Neural progenitor cell (in vitro differentiated cells): ENCODE data around the gene PHF14. TPM values are rescaled to one million over a fixed set of nuclear protein-coding genes. Genes with fewer than 3 reads are reported as not detected.

Source experiments
- DNase-seq: peaks from one replicate; pipeline ENCODE4 v3.0.0-alpha.2; 2016; ENCODE audit warnings: low spot score
- H2AFZ ChIP-seq: fragments of 200-600 bp; sonication (generic); replicated peaks from 2 replicates; pipeline ENCODE4 v1.6.1; 2016; ENCODE audit warnings: antibody characterized with exemption
- H3F3A ChIP-seq: fragments of 200-600 bp; sonication (generic); 2 replicates; pipeline ENCODE4 v1.6.1; 2016; ENCODE audit warnings: antibody characterized with exemption, low read depth
- H3K27ac ChIP-seq: fragments of 200-600 bp; sonication (generic); 2 replicates; pipeline ENCODE4 v1.5.1; 2016; ENCODE audit warnings: mild to moderate bottlenecking
- H3K27me3 ChIP-seq: fragments of 200-600 bp; sonication (generic); 2 replicates; pipeline ENCODE4 v1.6.1; 2016; ENCODE audit warnings: mild to moderate bottlenecking, moderate library complexity
- H3K36me3 ChIP-seq: fragments of 200-600 bp; sonication (generic); 2 replicates; pipeline ENCODE4 v1.5.1; 2016
- H3K4me1 ChIP-seq: fragments of 200-600 bp; sonication (generic); 2 replicates; pipeline ENCODE4 v1.6.1; 2016; ENCODE audit warnings: mixed run types
- H3K4me2 ChIP-seq: fragments of 200-600 bp; sonication (generic); 2 replicates; pipeline ENCODE4 v1.6.1; 2016
- H3K4me3 ChIP-seq: fragments of 200-600 bp; sonication (generic); 2 replicates; pipeline ENCODE4 v1.5.1; 2016
- H3K79me2 ChIP-seq: fragments of 200-600 bp; sonication (generic); 2 replicates; pipeline ENCODE4 v1.6.1; 2016; ENCODE audit warnings: low read depth
- H3K9ac ChIP-seq: fragments of 200-600 bp; sonication (generic); 2 replicates; pipeline ENCODE4 v1.6.1; 2016
- H3K9me3 ChIP-seq: fragments of 200-600 bp; sonication (generic); 2 replicates; pipeline ENCODE4 v1.5.1; 2016; ENCODE audit warnings: low read depth
- H4K20me1 ChIP-seq: fragments of 200-600 bp; sonication (generic); 2 replicates; pipeline ENCODE4 v1.6.1; 2016; ENCODE audit warnings: low read depth
- H3K27ac Mint-ChIP-seq: 3 replicates; pipeline ENCODE4 v1.8.0; 2021; ENCODE audit warnings: mixed read lengths
- H3K27me3 Mint-ChIP-seq: 2 replicates; pipeline ENCODE4 v1.8.0; 2022; ENCODE audit warnings: low read depth, mild to moderate bottlenecking, inconsistent platforms, moderate library complexity, mixed read lengths; ENCODE audit not compliant: insufficient read depth
- H3K36me3 Mint-ChIP-seq: 3 replicates; pipeline ENCODE4 v1.8.0; 2021; ENCODE audit warnings: mixed read lengths
- H3K4me1 Mint-ChIP-seq: 3 replicates; pipeline ENCODE4 v1.8.0; 2021; ENCODE audit warnings: mixed read lengths
- H3K4me3 Mint-ChIP-seq: 3 replicates; pipeline ENCODE4 v1.8.0; 2021; ENCODE audit warnings: mild to moderate bottlenecking, moderate library complexity, mixed read lengths
- H3K9me3 Mint-ChIP-seq: 3 replicates; pipeline ENCODE4 v1.8.0; 2020; ENCODE audit warnings: mixed read lengths
- EZH2 ChIP-seq: fragments of 200-600 bp; sonication (generic); IDR thresholded peaks from 2 replicates; pipeline ENCODE4 v1.6.1; 2017; ENCODE audit warnings: antibody characterized with exemption, mild to moderate bottlenecking, moderate library complexity
- EZH2phosphoT487 ChIP-seq: fragments of 200-600 bp; sonication (generic); IDR thresholded peaks from 2 replicates; pipeline ENCODE4 v1.6.1; 2017; ENCODE audit warnings: antibody characterized with exemption
- total RNA-seq: library from RNA; depleted of rRNA; stranded (reverse); fragments of >200 nt; gene quantifications from 2 replicates; pipeline ENCODE4 v1.2.3, GENCODE V29; 2015; ENCODE audit warnings: low replicate concordance
- TF ChIP-seq, protein P1 (sequence below): fragments of 200-600 bp; sonication (generic); IDR thresholded peaks from 2 replicates; pipeline ENCODE4 v1.5.1; 2017; ENCODE audit warnings: antibody characterized with exemption, mild to moderate bottlenecking

Gene PHF14
- total RNA-seq, 1 donor from 2014 or later, result 80.4 TPM

GRCh38 chr7:11193888-11194287 lies 220.2 kb downstream of the PHF14 start:
- H3K36me3 Mint-ChIP-seq, result no peaks in the 10 kb centered on the region
- peaks cover 42% of the 10 kb centered on the region for H3K4me1 ChIP-seq
- H3K79me2 ChIP-seq, result no peaks in the 10 kb centered on the region
- H3K36me3 ChIP-seq, result no peaks in the 10 kb centered on the region
- H3K4me3 Mint-ChIP-seq, result no peak overlapping the region
- no peak overlapping the region for H3K27ac Mint-ChIP-seq
- peaks cover 38% of the 10 kb centered on the region for H3F3A ChIP-seq
- no peaks in the 10 kb centered on the region for H4K20me1 ChIP-seq
- H3K4me1 Mint-ChIP-seq, result peaks cover 25% of the 10 kb centered on the region
- peak overlapping the region; percentile 63 for H3K4me2 ChIP-seq
- H2AFZ ChIP-seq, result peak overlapping the region; percentile 98
- no peak for DNase-seq
- TF ChIP-seq EZH2phosphoT487, result no peak
- TF ChIP-seq EZH2, result no peak
- TF ChIP-seq, protein P1, sequence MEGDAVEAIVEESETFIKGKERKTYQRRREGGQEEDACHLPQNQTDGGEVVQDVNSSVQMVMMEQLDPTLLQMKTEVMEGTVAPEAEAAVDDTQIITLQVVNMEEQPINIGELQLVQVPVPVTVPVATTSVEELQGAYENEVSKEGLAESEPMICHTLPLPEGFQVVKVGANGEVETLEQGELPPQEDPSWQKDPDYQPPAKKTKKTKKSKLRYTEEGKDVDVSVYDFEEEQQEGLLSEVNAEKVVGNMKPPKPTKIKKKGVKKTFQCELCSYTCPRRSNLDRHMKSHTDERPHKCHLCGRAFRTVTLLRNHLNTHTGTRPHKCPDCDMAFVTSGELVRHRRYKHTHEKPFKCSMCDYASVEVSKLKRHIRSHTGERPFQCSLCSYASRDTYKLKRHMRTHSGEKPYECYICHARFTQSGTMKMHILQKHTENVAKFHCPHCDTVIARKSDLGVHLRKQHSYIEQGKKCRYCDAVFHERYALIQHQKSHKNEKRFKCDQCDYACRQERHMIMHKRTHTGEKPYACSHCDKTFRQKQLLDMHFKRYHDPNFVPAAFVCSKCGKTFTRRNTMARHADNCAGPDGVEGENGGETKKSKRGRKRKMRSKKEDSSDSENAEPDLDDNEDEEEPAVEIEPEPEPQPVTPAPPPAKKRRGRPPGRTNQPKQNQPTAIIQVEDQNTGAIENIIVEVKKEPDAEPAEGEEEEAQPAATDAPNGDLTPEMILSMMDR, result no peak
- peaks cover 3% of the 10 kb centered on the region for H3K27me3 Mint-ChIP-seq
- H3K27me3 ChIP-seq, result no peaks in the 10 kb centered on the region
- H3K4me3 ChIP-seq, result peak overlapping the region; percentile 3
- peak overlapping the region; percentile 69 for H3K27ac ChIP-seq
- H3K9me3 Mint-ChIP-seq, result peaks cover 1% of the 10 kb centered on the region
- no peaks in the 10 kb centered on the region for H3K9me3 ChIP-seq
- H3K9ac ChIP-seq, result no peak overlapping the region

DNA sequence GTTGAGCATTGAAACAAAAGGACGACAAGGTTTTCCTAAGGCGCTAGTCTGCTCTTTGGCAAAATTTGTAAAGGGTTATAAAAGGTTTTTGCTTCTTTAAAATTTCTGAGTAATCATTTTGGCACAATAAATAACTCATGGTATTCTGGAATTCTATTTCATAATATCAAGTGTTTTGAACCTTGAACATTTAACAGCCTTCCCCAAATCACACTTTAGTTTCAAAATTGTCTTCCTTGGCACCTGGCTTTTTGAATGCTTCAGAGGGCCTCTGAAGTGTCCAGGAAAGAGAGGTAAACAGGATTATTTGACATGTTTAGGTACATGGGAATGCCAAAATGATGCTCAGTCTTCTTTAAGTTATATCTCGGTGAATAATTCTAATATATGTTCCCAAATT lies 220.8 kb downstream of the PHF14 start:
- Histone ChIP-seq H3K27ac (no peak overlapping the region), H3K27me3 (no peaks in the 10 kb centered on the region), H3F3A (peaks cover 38% of the 10 kb centered on the region), H3K4me2 (no peak overlapping the region), H3K9me3 (no peaks in the 10 kb centered on the region), H2AFZ (peak overlapping the region; percentile 98), H3K36me3 (no peaks in the 10 kb centered on the region), H3K4me1 (peaks cover 42% of the 10 kb centered on the region), H3K9ac (no peak overlapping the region), H3K4me3 (no peak overlapping the region), H4K20me1 (no peaks in the 10 kb centered on the region), H3K79me2 (no peaks in the 10 kb centered on the region)
- Mint-ChIP-seq H3K27me3 (no peaks in the 10 kb centered on the region), H3K9me3 (no peaks in the 10 kb centered on the region), H3K4me3 (no peak overlapping the region), H3K27ac (no peak overlapping the region), H3K4me1 (peaks cover 25% of the 10 kb centered on the region), H3K36me3 (no peaks in the 10 kb centered on the region)
- no peak for DNase-seq
- TF ChIP-seq EZH2phosphoT487 (no peak), EZH2 (no peak)
- TF ChIP-seq, protein P1, result no peak

DNA sequence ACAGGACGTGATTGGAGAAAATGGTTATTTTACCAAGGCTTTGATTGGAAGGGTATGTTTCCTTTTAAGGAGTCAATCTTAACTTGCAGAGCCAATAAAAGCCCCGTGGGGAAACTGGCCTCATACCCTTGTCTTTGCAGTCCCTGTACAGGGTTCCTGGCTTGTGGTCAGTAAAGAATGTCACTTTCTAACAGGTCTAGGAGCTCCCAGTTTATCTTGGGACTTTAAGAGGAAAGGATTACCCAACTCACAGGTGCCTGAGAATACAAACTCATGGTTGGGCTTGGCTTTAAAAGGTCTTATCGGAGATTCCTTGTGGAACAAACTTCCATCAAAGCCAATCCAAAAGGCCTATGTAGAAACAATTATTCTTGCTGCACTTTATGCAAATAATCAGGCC lies 221.8 kb downstream of the PHF14 start:
- Histone ChIP-seq H4K20me1 (no peaks in the 10 kb centered on the region), H3K36me3 (no peaks in the 10 kb centered on the region), H3F3A (peaks cover 38% of the 10 kb centered on the region), H3K4me1 (peaks cover 40% of the 10 kb centered on the region), H3K27me3 (no peaks in the 10 kb centered on the region), H3K27ac (no peak overlapping the region), H3K79me2 (no peaks in the 10 kb centered on the region), H3K9ac (no peak overlapping the region), H3K4me3 (no peak overlapping the region), H3K9me3 (no peaks in the 10 kb centered on the region), H2AFZ (no peak overlapping the region), H3K4me2 (no peak overlapping the region)
- no peak overlapping the region for H3K27ac Mint-ChIP-seq
- H3K27me3 Mint-ChIP-seq, result no peaks in the 10 kb centered on the region
- peak; percentile 23 for DNase-seq
- peaks cover 25% of the 10 kb centered on the region for H3K4me1 Mint-ChIP-seq
- no peak overlapping the region for H3K4me3 Mint-ChIP-seq
- H3K36me3 Mint-ChIP-seq, result no peaks in the 10 kb centered on the region
- no peaks in the 10 kb centered on the region for H3K9me3 Mint-ChIP-seq
- no peak for TF ChIP-seq EZH2
- TF ChIP-seq, protein P1, result no peak
- TF ChIP-seq EZH2phosphoT487, result no peak

DNA sequence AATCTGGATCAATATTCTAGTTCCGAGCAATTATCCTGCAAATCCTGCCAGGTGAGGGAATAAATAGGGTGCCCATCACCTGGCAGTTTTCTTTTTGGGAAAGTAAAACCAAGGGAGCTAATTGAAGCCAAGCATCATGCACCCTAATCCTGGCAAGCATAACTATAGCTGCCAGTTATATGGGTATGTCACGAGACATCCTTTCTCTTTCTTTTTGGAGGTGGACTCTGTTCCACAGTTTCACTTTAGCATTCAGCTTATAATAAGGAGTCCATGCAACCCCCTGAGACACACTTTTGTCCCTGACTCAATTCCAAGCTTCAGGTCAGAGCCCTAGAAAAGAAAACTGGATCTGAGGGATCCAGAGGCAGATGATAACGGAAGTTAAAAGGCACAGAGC lies 222.5 kb downstream of the PHF14 start:
- Histone ChIP-seq H3F3A (peaks cover 38% of the 10 kb centered on the region), H3K4me1 (peaks cover 34% of the 10 kb centered on the region), H4K20me1 (no peaks in the 10 kb centered on the region), H3K9me3 (no peaks in the 10 kb centered on the region), H3K9ac (no peak overlapping the region), H2AFZ (no peak overlapping the region), H3K4me3 (no peak overlapping the region), H3K4me2 (no peak overlapping the region), H3K27me3 (no peaks in the 10 kb centered on the region), H3K36me3 (no peaks in the 10 kb centered on the region), H3K27ac (no peak overlapping the region), H3K79me2 (no peaks in the 10 kb centered on the region)
- H3K27ac Mint-ChIP-seq, result no peak overlapping the region
- no peak overlapping the region for H3K4me3 Mint-ChIP-seq
- H3K4me1 Mint-ChIP-seq, result peaks cover 23% of the 10 kb centered on the region
- H3K27me3 Mint-ChIP-seq, result no peaks in the 10 kb centered on the region
- no peak for DNase-seq
- no peaks in the 10 kb centered on the region for H3K36me3 Mint-ChIP-seq
- H3K9me3 Mint-ChIP-seq, result no peaks in the 10 kb centered on the region
- TF ChIP-seq EZH2, result no peak
- no peak for TF ChIP-seq EZH2phosphoT487
- TF ChIP-seq, protein P1, result no peak
